ENCODE data around the gene MUC13.
"Not testable (repeated sequence)": the region's sequence is repeated elsewhere in the genome, so short reads cannot be mapped to it uniquely, and the experiment has no call there.

Gene MUC13, protein sequence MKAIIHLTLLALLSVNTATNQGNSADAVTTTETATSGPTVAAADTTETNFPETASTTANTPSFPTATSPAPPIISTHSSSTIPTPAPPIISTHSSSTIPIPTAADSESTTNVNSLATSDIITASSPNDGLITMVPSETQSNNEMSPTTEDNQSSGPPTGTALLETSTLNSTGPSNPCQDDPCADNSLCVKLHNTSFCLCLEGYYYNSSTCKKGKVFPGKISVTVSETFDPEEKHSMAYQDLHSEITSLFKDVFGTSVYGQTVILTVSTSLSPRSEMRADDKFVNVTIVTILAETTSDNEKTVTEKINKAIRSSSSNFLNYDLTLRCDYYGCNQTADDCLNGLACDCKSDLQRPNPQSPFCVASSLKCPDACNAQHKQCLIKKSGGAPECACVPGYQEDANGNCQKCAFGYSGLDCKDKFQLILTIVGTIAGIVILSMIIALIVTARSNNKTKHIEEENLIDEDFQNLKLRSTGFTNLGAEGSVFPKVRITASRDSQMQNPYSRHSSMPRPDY

DNA sequence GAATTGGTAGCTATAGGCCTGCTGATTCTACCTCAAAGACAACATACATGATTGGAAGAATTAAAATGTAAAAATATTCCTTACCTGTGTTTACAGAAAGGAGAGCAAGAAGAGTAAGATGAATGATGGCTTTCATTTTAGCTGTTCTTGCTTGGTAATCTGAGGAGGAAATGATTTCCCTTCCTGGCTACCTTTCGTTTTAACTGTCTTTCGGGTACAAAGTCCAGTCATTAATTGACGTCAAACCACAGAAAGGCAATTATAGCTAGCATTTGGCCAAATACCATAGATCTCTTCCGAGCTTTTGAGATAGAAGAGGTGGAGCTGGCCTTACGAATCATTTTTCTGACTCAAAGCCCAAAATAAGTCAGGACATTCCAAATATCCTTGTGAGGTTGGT is at the start of gene MUC13:
MUC13 (minus strand) TSS at position 175 of the 400 bp plus-strand sequence; CDS start at position 136, 39 bp downstream.
- no peak for DNase-seq

DNA sequence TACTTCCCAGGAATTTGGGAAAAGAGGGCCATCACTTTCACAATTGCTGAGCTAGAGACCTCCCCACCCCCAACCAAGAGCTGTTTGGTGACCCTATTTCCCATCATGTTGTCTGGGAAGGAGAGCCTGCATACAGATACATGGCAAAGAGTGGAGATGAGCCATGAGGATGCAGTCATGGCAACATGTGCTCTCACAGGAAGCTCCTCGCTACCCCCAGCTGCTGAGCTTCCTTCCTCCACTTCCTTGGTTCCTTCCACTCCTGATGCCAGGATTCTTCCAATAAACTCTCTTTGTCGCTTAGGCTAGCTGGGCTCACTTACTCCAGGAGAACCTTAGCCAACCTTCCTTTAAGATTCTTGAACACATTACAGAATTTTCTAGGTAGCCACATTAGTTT is 48.3 kb upstream of the MUC13 start:
- no peak for DNase-seq

DNA sequence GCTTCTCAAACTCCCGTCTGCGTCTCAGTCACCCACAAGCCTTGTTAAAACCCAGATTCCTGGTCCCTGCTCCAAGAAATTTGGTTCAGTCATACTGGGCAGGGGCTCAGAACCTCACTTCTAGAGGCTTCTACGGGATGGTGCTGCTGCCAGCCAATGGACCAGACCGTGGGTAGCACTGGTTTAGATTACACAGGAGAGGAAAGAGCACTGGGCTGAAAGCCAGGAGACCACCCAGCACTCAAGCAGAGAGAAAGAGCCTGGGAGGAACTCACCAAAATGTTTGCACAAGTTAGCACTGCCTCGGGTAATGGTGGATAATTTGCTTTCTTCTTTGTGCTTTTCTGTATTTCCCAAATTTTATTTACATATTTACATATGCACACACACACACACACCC is 46.9 kb upstream of the MUC13 start:
- no peak for DNase-seq

DNA sequence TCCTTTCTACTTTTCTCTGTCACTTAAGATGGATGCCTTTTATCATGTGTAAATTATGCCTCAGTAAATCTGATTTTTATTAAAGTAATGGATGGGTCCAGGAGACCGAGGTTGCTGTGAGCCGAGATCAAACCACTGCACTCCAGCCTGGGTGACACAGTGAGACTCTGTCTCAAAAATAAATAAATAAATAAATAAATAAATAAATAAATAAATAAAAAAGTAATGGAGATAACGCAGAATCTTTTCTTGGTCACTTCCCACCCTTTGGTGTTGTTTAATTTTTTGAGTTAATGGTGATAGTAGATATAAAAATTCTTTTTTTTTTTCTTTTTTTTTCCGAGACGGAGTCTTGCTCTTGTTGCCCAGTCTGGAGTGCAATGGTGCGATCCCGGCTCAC is 44.1 kb upstream of the MUC13 start:
- no peak for DNase-seq

DNA sequence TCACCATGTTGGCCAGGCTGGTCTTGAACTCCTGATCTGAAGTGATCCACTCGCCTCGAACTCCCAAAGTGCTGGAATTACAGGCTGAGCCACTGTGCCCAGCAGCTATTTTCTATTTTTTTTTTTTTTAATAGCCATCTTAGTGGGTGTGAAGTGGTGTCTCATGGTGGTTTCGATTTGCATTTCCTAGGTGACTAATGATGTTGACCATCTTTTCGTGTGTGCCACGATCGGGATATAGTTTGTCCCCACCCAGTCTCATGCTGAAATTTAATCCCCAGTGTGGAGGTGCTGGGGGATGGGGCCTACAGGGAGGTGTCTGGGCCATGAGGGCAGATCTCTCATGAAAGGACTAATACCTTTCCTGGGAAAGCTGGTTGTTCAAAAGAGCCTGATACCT is 41.8 kb upstream of the MUC13 start:
- DNase-seq, result no peak

DNA sequence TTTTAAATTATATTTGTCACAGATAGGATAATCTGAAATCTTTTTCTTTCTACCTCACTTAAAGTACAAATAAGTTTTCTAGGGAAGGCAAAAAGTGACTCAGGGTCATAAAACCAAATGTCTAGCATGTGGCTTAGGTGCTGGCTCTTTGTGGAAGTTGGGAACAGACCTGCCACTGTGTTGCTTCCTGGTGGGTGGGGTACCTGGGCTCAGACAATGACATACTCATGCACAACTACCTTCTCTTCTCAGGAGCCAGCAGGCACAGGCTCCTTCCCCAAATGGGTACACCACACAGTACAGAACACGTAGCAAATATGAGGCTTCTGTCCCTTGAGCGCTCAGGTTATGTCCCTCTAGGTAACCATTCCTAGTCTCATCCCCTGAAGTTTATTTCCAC is 40.1 kb upstream of the MUC13 start:
- no peak for DNase-seq

DNA sequence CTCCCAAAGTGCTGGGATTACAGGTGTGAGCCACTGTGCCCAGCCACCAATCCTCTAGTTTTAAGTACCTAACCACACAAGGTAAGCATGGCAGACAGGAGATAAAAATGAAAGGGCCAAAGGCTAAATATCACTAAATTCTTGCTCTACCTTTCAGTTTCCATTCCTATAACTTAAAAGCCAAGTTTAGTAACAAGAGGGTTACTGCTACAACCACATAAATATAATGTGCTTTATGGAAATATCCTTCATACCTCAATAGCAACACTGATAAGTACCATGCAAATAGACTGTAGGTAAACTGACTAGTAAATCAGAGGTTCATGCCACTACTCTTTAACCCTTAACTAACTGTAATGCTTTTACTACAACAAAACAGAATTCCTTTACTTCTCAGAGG is 38.7 kb upstream of the MUC13 start:
- no peak for DNase-seq

DNA sequence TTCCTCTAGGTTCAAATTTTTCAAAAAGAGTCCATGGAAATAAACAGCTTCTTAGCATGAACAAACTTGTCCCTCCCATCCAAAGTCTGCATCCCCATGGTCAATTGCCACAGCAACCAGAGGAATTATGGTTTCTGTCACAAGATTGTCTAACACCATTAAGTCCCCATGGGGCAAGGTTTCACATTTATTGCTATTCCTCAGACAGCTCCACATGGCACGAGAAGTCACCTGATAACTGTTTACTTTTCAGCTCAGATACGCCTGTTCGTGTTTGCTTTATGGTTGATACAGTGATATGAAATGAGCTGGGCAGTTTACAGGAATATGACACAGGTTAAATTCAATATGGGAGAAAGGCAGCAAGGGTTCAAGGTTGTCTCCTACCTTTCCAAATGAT is 37.9 kb upstream of the MUC13 start:
- no peak for DNase-seq

DNA sequence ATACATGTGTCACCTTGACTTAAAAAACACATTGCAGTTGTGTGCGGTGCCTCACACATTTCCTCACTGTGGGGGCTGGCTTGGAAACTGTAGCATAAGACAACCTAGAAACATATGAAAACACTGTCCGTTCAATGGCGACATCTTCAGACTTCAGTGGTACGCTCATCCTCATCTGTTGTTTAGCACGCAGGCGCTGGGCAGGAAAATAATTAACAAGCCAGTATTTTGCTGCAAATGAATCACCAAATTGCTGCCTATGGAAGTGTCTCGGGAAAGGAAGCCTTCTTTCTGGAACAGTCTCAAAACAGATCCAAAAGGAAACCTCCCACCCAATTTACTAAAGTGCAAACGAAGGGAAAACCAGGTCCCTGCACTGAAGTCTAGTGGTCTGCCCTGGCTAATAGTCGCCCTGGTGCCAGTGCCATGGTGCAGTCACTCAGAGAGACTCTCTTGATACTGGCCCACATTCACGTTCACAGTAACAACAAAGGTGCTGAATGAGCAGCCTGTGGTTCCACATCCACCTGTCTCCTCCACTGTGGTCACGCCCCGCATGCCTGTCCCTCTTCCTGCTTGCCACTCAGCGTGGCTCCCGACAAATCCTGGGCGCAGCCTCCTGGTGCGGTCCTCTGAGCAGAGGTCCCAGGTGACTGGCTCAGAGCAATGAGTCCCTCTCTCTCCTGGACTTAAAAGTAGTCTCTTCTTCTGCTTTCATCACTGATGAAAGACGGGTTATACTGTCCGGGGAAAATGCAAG is 35.6 kb upstream of the MUC13 start:
- DNase-seq, result no peak

DNA sequence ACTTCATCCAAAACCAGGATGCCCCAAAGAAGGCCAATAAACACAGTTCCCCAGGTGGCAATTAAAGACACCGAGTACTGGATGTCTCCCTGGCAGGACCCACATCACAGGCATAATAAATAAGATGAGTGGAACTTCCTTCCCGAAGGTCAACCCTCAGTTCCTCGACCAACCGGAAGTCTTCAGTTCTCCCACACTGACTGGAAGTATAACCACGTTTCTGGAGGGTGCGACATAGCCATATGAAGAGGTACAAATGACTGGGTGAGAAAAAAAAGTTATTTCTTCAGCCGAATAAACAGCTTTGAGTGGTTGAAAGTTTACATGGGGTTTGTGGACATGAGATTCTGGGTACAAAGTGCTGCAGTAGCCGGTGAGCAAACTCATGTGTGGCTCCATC is 34.6 kb upstream of the MUC13 start:
- DNase-seq, result no peak

DNA sequence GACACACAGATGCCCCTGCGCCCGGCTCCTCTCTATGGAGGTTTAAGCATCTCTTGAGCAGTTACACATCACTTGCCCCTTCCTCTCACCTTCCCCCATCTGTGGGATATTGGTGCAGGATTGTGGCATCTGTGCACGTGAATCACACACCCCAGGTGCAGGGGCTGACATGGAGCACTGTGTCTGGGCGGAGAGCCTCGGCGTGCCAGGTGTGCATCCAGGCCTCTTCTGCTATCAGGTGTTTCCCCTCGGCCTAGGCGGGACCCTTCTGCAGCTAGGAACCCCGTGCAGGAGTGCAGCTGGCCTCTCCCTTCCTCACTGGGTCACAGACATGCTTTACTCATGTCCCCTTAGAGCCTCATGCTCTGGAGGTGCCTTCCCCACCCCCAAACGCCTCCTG is 33.4 kb upstream of the MUC13 start:
- no peak for DNase-seq

DNA sequence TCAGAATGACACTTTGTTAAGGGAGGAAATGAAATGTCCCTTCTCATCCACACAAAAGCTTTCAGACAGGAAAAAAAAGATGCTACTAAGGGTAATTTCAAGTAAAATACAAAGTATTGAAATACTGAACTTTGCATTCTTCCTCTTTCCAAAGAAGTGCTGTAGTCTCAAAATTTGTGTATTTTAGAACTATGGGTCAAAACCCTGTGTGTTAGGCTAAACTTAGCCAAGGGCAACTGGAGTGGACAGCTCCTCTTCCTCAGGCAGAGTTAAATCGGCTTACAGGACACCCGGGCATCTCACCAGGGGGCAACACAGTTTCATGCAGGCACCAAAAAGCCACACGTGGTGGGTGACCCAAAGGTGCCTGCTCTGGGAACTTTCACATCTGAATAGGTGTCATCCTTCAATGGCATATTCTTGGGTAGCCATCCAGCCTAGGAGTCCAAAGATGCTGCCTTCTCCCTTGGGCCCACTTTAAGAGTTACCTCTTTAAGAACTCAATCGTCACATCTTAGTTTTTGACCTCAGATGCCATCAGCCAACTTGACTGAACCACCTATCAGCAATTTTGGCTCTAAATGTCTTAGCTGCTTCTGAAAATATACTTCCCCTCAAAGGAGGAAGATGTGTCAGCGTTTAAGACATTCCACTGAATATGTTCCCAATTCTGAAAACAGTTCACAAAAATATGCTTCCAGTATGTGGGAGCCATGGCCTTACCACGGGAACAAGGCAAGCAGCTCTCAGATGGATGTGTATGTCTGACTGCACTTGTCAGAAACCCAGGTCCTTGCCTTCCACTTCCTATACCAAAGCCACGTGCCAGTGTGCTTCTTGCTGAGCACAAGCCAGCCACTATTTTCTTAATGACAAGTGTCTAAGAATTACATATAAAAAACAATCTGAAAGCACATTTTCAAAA is 32.2 kb upstream of the MUC13 start:
- DNase-seq, result no peak

DNA sequence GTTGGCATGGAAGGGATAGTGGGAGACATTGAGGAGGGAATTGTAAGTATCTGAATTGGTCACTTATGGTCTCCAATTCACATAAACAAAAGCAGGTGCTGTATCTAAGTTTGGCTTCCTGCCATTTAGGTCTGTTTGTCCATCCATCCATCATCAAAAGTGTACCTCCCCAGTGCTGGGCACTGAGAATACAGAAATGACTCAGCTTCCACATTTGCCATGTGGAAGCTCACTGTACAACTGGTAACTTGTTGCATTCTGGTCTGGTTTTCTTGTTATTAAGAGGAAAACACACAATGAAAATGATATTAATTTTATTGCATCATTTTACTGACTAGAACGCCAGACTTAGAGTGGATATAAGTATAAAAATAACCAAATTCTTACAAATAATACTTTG is 30.9 kb upstream of the MUC13 start:
- no peak for DNase-seq

DNA sequence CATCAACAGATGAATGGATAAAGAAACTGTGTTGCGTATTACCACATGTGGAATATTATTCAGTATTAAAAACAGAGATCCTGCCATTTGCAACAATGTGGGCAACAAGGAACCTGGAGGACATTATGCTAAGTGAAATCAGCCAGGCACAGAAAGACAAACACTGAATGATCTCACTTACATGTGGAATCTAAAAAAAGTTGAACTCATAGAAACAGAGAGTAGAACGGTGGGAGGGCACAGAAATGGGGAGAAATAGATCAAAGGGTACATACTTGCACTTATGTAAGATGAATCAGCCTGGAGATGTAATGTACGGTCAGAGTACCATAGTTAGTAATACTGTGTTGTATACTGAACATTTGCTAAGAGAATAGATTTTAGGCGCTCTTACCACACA is 29.8 kb upstream of the MUC13 start:
- no peak for DNase-seq

DNA sequence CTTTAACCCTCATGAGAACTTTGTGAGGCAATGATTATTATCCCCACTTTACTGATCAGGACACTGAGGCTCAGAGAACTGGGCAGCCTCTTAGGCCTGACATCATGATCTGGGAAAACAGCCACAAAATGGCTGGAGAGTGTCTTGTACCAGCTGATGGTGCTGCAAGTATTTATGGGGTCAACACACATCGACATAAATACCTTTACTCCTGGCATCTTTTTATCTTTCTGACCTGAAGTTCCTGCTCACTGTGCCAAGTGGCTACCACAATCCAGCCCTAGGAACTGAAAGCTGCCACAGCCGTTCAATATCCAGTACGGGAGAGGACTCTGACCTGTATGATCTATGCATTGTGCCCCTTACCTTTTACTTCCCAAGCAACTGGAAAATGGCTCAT is 29.2 kb upstream of the MUC13 start:
- no peak for DNase-seq

DNA sequence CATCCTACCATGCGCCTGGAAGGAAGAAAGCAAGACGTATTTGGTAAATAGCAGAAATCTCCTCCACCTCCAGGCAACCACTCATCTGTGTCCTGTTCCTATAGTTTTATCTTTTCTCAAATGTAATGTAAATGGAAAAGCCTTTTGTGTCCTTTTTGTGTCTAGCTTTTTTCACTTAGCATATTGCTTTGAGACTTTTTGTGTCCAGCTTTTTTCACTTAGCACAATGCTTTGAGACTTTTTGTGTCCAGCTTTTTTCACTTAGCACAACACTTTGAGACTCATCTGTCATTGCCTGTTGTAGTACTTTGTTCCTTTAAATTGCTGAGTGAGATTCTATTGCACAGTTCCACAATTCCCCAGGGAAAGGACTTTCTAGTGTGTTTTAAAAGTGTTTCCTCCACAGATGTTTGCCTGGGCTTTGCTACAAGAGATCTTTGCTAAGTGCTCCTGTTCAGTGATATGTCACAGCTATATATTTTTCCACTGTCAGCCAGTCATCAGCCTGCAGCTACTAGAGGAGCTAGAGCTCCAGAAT is 27.9 kb upstream of the MUC13 start:
- no peak for DNase-seq

DNA sequence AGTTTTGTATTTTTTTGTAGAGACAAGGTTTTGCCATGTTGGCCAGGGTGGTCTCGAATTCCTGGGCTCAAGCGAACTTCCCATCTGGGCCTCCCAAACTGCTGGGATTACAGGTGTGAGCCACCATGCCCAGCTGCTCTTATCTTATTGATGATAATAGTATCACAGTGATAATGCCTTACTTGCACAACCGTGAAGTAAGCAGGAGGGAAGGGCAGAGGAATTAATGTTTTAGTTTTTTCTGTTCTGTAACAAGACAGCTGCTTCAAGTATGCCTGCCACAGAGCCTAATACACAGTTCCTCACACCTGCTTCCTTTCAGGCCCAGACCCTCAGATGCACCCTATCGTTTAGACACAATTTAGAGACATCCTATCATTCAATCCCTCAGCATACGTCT is 26.1 kb upstream of the MUC13 start:
- DNase-seq, result no peak

DNA sequence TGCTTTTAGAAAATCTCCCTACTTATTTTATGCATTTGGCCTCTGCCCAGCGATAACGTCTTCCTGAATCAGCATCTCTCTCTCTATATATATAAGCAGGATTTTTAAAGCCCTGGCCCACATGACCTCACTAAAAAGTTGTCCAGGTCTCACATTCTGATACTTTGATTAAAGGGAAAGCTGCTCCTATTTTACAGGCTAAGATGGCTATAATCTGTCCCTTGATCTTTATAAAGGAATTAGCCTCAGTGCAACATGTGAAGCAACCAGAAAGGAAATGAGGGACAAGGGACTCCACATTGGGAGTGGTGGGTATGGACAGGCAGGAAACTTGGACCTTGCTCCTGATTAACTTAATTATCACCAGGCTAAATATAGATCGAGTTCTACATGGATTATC is 25.6 kb upstream of the MUC13 start:
- no peak for DNase-seq

DNA sequence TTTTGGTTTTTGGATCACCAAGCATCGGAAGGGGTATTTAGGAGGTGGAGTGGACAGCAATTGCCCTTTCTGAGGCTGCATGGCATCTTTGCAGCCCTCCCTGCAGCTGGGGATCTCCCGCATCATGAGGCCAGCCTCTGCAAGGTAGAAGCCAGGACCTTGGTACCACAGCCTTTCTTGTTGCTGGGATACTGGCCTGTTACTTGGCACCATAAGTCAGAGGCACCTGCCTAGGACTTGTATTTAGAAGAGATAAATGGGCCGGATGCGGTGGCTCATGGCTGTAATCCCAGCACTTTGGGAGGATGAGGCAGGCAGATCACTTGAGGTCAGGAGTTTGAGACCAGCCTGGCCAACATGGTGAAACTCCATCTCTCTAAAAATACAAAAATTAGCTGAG is 23.4 kb upstream of the MUC13 start:
- DNase-seq, result not testable (repeated sequence)

DNA sequence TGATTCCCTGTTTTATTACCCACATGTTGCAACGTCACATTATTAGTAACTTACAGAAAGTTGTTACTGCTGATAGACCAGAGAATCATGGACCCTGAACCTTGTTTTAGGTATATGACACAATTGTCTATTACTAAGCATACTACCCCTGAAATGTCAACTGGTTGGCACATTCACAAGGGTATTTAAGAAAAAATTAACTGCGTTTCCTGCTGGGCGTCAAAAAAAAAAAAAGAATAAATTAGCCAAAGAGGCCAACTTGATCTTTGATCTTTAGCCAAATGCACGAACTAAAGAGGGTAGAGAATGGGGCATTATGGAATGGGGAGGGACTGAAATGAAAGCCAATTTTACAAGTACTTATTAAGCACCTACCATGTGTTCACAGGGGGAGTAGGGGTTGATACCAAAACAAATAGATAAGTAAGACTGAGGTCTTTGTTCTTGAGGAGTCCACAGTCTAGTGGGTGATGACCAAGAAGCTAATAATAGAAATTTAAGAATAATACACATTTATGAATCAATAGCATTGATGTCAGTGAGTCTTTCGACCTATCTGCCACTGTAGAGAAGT is 17.8 kb upstream of the MUC13 start:
- no peak for DNase-seq

DNA sequence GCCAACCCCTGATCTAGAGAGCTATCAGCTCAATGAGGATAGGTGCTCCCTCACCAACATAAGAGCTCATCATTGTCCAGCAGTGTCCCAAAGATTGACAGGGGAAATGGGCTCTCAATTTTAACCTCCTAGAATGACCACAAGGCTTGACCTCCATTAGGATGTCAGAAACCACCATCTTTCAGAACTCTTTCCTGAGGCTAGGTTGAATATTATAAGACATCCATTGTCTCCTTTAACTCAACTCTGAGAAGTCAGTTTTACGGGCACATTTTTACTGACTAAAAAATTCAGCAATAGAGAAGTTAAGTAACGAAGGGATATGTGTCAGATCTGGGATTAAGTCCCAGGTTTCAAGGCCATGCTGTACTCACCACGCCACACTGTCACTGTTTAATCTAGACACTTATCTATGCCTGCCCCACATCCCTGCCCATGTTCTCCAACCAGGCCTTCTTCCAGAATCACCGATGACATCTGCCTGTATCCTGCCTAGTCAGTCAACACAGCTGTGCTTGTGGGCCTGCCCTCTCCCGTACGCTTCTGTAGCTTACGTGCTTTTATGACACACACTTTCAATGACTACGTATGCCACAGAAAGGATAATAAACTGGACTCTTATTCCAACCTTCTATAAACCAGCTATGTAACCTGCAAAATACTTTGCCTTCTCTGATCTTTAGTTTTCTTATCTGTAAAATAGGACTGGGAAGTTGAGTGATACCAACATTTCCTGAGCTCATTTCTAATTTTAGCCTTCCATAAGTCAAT is 17.1 kb upstream of the MUC13 start:
- DNase-seq, result no peak

DNA sequence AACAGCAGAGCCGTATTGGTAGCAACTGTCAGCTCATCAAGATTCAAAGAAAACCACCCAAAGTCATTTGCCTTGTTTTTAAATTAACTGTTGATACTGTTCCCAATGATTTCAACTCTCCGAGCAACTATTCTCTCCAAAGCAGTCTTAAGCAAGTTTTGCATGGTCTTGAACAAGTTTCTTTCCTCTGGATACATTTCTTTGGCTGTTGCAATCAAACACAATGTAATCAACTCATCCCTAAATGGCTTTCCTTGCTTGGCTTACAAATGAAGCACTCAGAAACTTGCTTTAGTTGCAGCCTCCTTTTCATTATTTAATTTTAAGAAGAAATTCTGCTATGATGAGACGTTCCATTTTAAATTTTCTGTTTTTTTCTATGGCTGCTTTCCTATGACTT is 15.5 kb upstream of the MUC13 start:
- DNase-seq, result no peak

Data from CD4-positive, alpha-beta T cell treated with Interferon gamma for 1 hour (primary cell).